HepG2 (cell line): Measurements from ENCODE around the gene OAT. TPM values are rescaled to one million over a fixed set of nuclear protein-coding genes. Genes with fewer than 3 reads are reported as not detected.

Source experiments
- ATAC-seq: fragments of 200-7000 bp; cut with Tn5 transposase; 3 replicates; pipeline ENCODE4 v1.9.1; 2020; ENCODE audit warnings: mild to moderate bottlenecking, moderate library complexity
- BruUV-seq: library from RNA; stranded (reverse); fragments of 400-500 nt; replicated peaks from 2 replicates; lab custom pipeline; 2021; lab: Mats Ljungman, UMichigan
- CTCF ChIA-PET: fragments of 300-600 bp; formaldehyde crosslinking; extraction: SDS; loops from one replicate; lab custom pipeline; 2021; ENCODE audit warnings: low total read pairs, inconsistent platforms, low intra/inter-chr PET ratio; lab: Yijun Ruan, JAX
- POLR2A ChIA-PET: fragments of 350-600 bp; sonication (Branson Sonifier 250); formaldehyde crosslinking; loops from one replicate; lab custom pipeline; 2020; ENCODE audit warnings: antibody characterized with exemption, inconsistent platforms; lab: Yijun Ruan, JAX
- DNase-seq: peaks from one replicate; pipeline ENCODE4 v3.0.0-alpha.2; 2015; ENCODE audit warnings: low spot score
- FAIRE-seq: peaks from 3 replicates; lab custom pipeline; 2011; peaks lifted over from hg19 to GRCh38; lab: Jason Lieb, UNC
- H2AFZ ChIP-seq: one replicate; pipeline ENCODE4 v1.6.1; 2011; ENCODE audit warnings: low read length, inconsistent platforms
- H3K27ac ChIP-seq: fragments of 300-600 bp; 3 replicates; pipeline ENCODE4 v1.8.0; 2011; ENCODE audit warnings: mixed run types, mild to moderate bottlenecking, mixed read lengths, low read length, inconsistent platforms; ENCODE audit not compliant: insufficient read depth; ENCODE audit errors: extremely low read length
- H3K27me3 ChIP-seq, 2 experiments: fragments of 200-600 bp in 1 of 2; 2 replicates in 1 of 2; 3 replicates in 1 of 2; pipeline versions ENCODE4 v1.6.0 to v1.8.0; 2011; ENCODE audit warnings: low read length in 2 of 2, mild to moderate bottlenecking in 2 of 2, moderate library complexity in 2 of 2, inconsistent platforms in 1 of 2; ENCODE audit not compliant: insufficient read depth in 2 of 2, control insufficient read depth in 1 of 2
- H3K36me3 ChIP-seq, 2 experiments: fragments of 200-600 bp in 1 of 2; replicated peaks in 1 of 2; 2 replicates in 1 of 2; 3 replicates in 1 of 2; pipeline versions ENCODE4 v1.5.1 to v1.8.0; 2011; ENCODE audit warnings: low read length in 2 of 2, inconsistent platforms in 1 of 2; ENCODE audit not compliant: insufficient read depth in 2 of 2, control insufficient read depth in 1 of 2
- H3K4me1 ChIP-seq: 2 replicates; pipeline ENCODE4 v1.5.1; 2012; ENCODE audit warnings: low read length, inconsistent platforms; ENCODE audit not compliant: insufficient read depth
- H3K4me2 ChIP-seq: 2 replicates; pipeline ENCODE4 v1.6.0; 2011; ENCODE audit warnings: low read depth, low read length, inconsistent platforms
- H3K4me3 ChIP-seq, 3 experiments: fragments of 200-600 bp in 1 of 3; sonication (generic), shearing (Covaris generic) in 1 of 3; replicated peaks in 1 of 3; 2 replicates each; pipeline ENCODE4 v1.5.1; 2011 to 2016; ENCODE audit warnings: low read length in 3 of 3, inconsistent platforms in 2 of 3, low read depth in 2 of 3, mild to moderate bottlenecking in 2 of 3, control low read depth in 1 of 3, mixed read lengths in 1 of 3; ENCODE audit not compliant: insufficient read depth in 1 of 3
- H3K79me2 ChIP-seq: one replicate; pipeline ENCODE4 v1.6.1; 2011; ENCODE audit warnings: low read length, inconsistent platforms; ENCODE audit not compliant: insufficient read depth
- H3K9ac ChIP-seq: 2 replicates; pipeline ENCODE4 v1.6.0; 2011; ENCODE audit warnings: mild to moderate bottlenecking, low read depth, low read length, inconsistent platforms; ENCODE audit not compliant: insufficient read depth
- H3K9me3 ChIP-seq: 2 replicates; pipeline ENCODE4 v1.5.1; 2012; ENCODE audit warnings: mild to moderate bottlenecking, low read length
- H4K20me1 ChIP-seq: 2 replicates; pipeline ENCODE4 v1.6.0; 2011; ENCODE audit warnings: inconsistent platforms, mild to moderate bottlenecking, low read length, moderate library complexity; ENCODE audit not compliant: insufficient read depth
- ATAD3A ChIP-seq: sonication (generic); formaldehyde crosslinking; IDR thresholded peaks from 2 replicates; pipeline ENCODE4 v1.4.0; 2020; ENCODE audit warnings: missing genetic modification reagents
- BCL3 ChIP-seq: sonication (generic); formaldehyde crosslinking; IDR thresholded peaks from 2 replicates; pipeline ENCODE4 v1.5.1; 2020; ENCODE audit warnings: mild to moderate bottlenecking, missing genetic modification reagents, moderate library complexity
- CERS6 ChIP-seq: sonication (generic); formaldehyde crosslinking; IDR thresholded peaks from 2 replicates; pipeline ENCODE4 v1.5.0; 2020; ENCODE audit warnings: missing genetic modification reagents
- HNF4A ChIP-seq: sonication (generic); formaldehyde crosslinking; IDR thresholded peaks from 2 replicates; pipeline ENCODE4 v1.4.0; 2020; ENCODE audit warnings: missing genetic modification reagents
- HNRNPK ChIP-seq: fragments of 200-400 bp; formaldehyde crosslinking; IDR thresholded peaks from 2 replicates; pipeline ENCODE4 v1.6.1; 2018; ENCODE audit warnings: low read length, low read depth, moderate library complexity, mild to moderate bottlenecking; ENCODE audit not compliant: poor library complexity, severe bottlenecking
- JUN ChIP-seq: sonication (generic); formaldehyde crosslinking; IDR thresholded peaks from 2 replicates; pipeline ENCODE4 v1.4.0; 2020; ENCODE audit warnings: mild to moderate bottlenecking, missing genetic modification reagents
- KLF11 ChIP-seq: IDR thresholded peaks from 2 replicates; pipeline ENCODE4 v1.6.1; 2016; ENCODE audit warnings: missing compliant biosample characterization
- MED13 ChIP-seq: sonication (generic); formaldehyde crosslinking; IDR thresholded peaks from 2 replicates; pipeline ENCODE4 v1.5.0; 2020; ENCODE audit warnings: missing genetic modification reagents
- NFE2L1 ChIP-seq: sonication (generic); formaldehyde crosslinking; IDR thresholded peaks from 2 replicates; pipeline ENCODE4 v1.4.0; 2020; ENCODE audit warnings: missing genetic modification reagents, mild to moderate bottlenecking, borderline replicate concordance
- NR2F6 ChIP-seq, 2 experiments: IDR thresholded peaks; 2 replicates each; pipeline ENCODE4 v1.6.1; 2016; ENCODE audit warnings: antibody characterized with exemption in 1 of 2, mild to moderate bottlenecking in 1 of 2
- PCBP2 ChIP-seq: fragments of 200-400 bp; formaldehyde crosslinking; optimal IDR thresholded peaks from 2 replicates; pipeline ENCODE3; 2018; ENCODE audit warnings: low read length, low read depth; ENCODE audit not compliant: poor library complexity, severe bottlenecking
- RAD21 ChIP-seq: fragments of 450-650 bp; formaldehyde crosslinking; IDR thresholded peaks from 2 replicates; pipeline ENCODE4 v1.5.0; 2020; ENCODE audit warnings: mild to moderate bottlenecking
- RARA ChIP-seq: IDR thresholded peaks from 2 replicates; pipeline ENCODE4 v1.6.1; 2016; ENCODE audit warnings: missing genetic modification reagents, missing compliant biosample characterization
- RBM22 ChIP-seq: fragments of 200-400 bp; formaldehyde crosslinking; optimal IDR thresholded peaks from 2 replicates; pipeline ENCODE3; 2017; ENCODE audit warnings: mild to moderate bottlenecking, low read length, moderate library complexity
- SALL1 ChIP-seq: sonication (generic); formaldehyde crosslinking; IDR thresholded peaks from 2 replicates; pipeline ENCODE4 v1.8.0; 2022; ENCODE audit warnings: mild to moderate bottlenecking, missing genetic modification reagents
- TBL1XR1 ChIP-seq: fragments of 150-350 bp; IDR thresholded peaks from 2 replicates; pipeline ENCODE4 v1.6.1; 2014; ENCODE audit warnings: borderline replicate concordance, low read length; ENCODE audit not compliant: partially characterized antibody
- TRAFD1 ChIP-seq: sonication (generic); formaldehyde crosslinking; IDR thresholded peaks from 2 replicates; pipeline ENCODE4 v1.5.1; 2020; ENCODE audit warnings: missing genetic modification reagents, mild to moderate bottlenecking, borderline replicate concordance
- ZNF207 ChIP-seq: fragments of 450-650 bp; IDR thresholded peaks from 2 replicates; pipeline ENCODE4 v1.6.1; 2016; ENCODE audit warnings: antibody characterized with exemption, borderline replicate concordance
- ZNF7 ChIP-seq: IDR thresholded peaks from 2 replicates; pipeline ENCODE4 v1.6.1; 2016; ENCODE audit warnings: missing biosample characterization, missing genetic modification reagents
- ZNF816 ChIP-seq: sonication (generic); formaldehyde crosslinking; IDR thresholded peaks from 2 replicates; pipeline ENCODE4 v1.8.0; 2022; ENCODE audit warnings: missing genetic modification reagents, mild to moderate bottlenecking, borderline replicate concordance
- ZNF879 ChIP-seq: sonication (generic); formaldehyde crosslinking; IDR thresholded peaks from 2 replicates; pipeline ENCODE4 v1.8.1; 2023; ENCODE audit warnings: missing genetic modification reagents
- WGBS: methylation state at CpG from one replicate; pipeline ENCODE4 v1.1.6; 2017; ENCODE audit warnings: low lambda C conversion rate; 5-methylcytosine and 5-hydroxymethylcytosine counted together
- in situ Hi-C: cut with HindIII; loops from 2 replicates; pipeline ENCODE4 v1.10.0; 2017; ENCODE audit warnings: low pct_unique_long_range_greater_than_20kb; ENCODE audit not compliant: extremely low pct_ligation_motif_present
- intact Hi-C: fragments of 100-400 bp; cut with micrococcal nuclease; formaldehyde crosslinking; loops from one replicate; pipeline ENCODE4 v1.10.0; 2022; ENCODE audit not compliant: unreplicated experiment
- polyA plus RNA-seq, 8 experiments: library from polyadenylated mRNA; depleted of rRNA in 3 of 8; stranded (reverse) in 7 of 8; unstranded in 1 of 8; fragments of >200 nt; fragmentation: Illumina TruSeq in 4 of 8; extraction: Trizol in 4 of 8; gene quantifications; 2 replicates each; pipeline versions ENCODE4 v1.2.1 to v1.2.3, GENCODE V29; 2011 to 2016; ENCODE audit warnings: low read depth in 4 of 8, missing spikeins in 1 of 8, mixed read lengths in 1 of 8; ENCODE audit not compliant: insufficient read depth in 1 of 8
- total RNA-seq, 5 experiments: library from RNA; depleted of rRNA; stranded (reverse); fragments of >200 nt; fragmentation: Illumina TruSeq; extraction: Trizol; gene quantifications; 2 replicates each; pipeline ENCODE4 v1.2.3, GENCODE V29; 2016; ENCODE audit warnings: low read depth in 1 of 5

OAT gene
- total and polyA plus RNA-seq, 2 of the 13 experiments (the other 11 are each of a cell fraction or from before 2014, with no cell fraction given), result 87.8 to 96.7 TPM

- H3K4me1 ChIP-seq, result peaks cover 75% of the 10 kb centered on the region
- H3K9ac ChIP-seq, result no peak overlapping the region
- H3K27me3 ChIP-seq, result no peaks in the 10 kb centered on the region; a peak in 1 of 5 replicates
- BruUV-seq, result no TSS peak
- peak overlapping the region; percentile 41 for H3K4me2 ChIP-seq
- ATAC-seq, result peak; percentile 7; the same call in 2 of the 3 replicates
- intact Hi-C loops (no loop called here), in situ Hi-C loops (loop anchor here (5.0 kb wide), 1 partner anchor 47 kb away; the partner anchor contains the start of gene OAT)
- ChIA-PET CTCF (no interaction called here), POLR2A (interaction anchor here (1.6 to 2.3 kb wide), 2 partner anchors 11 to 45 kb away, joined by 8 to 11 read pairs; partner anchors contain the start of gene OAT)
- WGBS, result 40% methylated on average over 7 of the region's 9 CpGs
- DNase-seq, result no peak
- H2AFZ ChIP-seq, result no peak overlapping the region
- no peaks in the 10 kb centered on the region for H3K36me3 ChIP-seq
- FAIRE-seq, result peak; percentile 63
- H4K20me1 ChIP-seq, result 0 out of 2 replicates have a peak, but pooled peaks cover 6% of the 10 kb centered on the region
- no peaks in the 10 kb centered on the region for H3K9me3 ChIP-seq
- H3K79me2 ChIP-seq, result no peaks in the 10 kb centered on the region
- H3K4me3 ChIP-seq, result no peak overlapping the region
- H3K27ac ChIP-seq, result no peak overlapping the region
- TF ChIP-seq RAD21 (CRISPR knock-in tag) (no peak), BCL3 (no peak), ZNF207 (no peak), ATAD3A (no peak), HNRNPK (no peak), ZNF7 (CRISPR knock-in tag) (no peak), MED13 (CRISPR knock-in tag) (no peak), CERS6 (CRISPR knock-in tag) (no peak), NR2F6 (IDR thresholded peaks at IDR 0.05) (no peak), NR2F6 (CRISPR knock-in tag; IDR thresholded peaks at IDR 0.05) (peak; percentile 48; the same call in 1 of the 2 replicates), ZNF879 (CRISPR knock-in tag) (no peak), PCBP2 (no peak), RBM22 (no peak), ZNF816 (no peak), TRAFD1 (CRISPR knock-in tag) (no peak), JUN (CRISPR knock-in tag) (no peak), TBL1XR1 (peak; percentile 71), NFE2L1 (no peak), SALL1 (CRISPR knock-in tag) (no peak), KLF11 (no peak), HNF4A (peak; percentile 31), RARA (peak; percentile 57)
Measured at GRCh38 chr10:124464028-124464965, 45.6 kb upstream of the OAT start.
